MM.1S (cell line): Measurements from ENCODE around the gene STK32A.

ENCODE experiments used
- EZH2phosphoT487 ChIP-seq: fragments of 300-600 bp; sonication (generic); IDR thresholded peaks from 2 replicates; pipeline ENCODE4 v1.6.1; 2018; ENCODE audit warnings: antibody characterized with exemption, low read length
- TF ChIP-seq, protein P1 (sequence below): fragments of 300-600 bp; sonication (generic); IDR thresholded peaks from 2 replicates; pipeline ENCODE4 v1.5.1; 2016; ENCODE audit warnings: antibody characterized with exemption, low read length, mixed read lengths

GRCh38 chr5:147434049-147434448, 199.2 kb downstream of the STK32A start:
- TF ChIP-seq, protein P1, sequence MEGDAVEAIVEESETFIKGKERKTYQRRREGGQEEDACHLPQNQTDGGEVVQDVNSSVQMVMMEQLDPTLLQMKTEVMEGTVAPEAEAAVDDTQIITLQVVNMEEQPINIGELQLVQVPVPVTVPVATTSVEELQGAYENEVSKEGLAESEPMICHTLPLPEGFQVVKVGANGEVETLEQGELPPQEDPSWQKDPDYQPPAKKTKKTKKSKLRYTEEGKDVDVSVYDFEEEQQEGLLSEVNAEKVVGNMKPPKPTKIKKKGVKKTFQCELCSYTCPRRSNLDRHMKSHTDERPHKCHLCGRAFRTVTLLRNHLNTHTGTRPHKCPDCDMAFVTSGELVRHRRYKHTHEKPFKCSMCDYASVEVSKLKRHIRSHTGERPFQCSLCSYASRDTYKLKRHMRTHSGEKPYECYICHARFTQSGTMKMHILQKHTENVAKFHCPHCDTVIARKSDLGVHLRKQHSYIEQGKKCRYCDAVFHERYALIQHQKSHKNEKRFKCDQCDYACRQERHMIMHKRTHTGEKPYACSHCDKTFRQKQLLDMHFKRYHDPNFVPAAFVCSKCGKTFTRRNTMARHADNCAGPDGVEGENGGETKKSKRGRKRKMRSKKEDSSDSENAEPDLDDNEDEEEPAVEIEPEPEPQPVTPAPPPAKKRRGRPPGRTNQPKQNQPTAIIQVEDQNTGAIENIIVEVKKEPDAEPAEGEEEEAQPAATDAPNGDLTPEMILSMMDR, result no peak
- TF ChIP-seq EZH2phosphoT487, result no peak
